MCF 10A (cell line): ENCODE results near the gene TBKBP1. TPM values are rescaled to one million over a fixed set of nuclear protein-coding genes. Genes with fewer than 3 reads are reported as not detected.

ENCODE experiments used
- BruUV-seq: library from RNA; stranded (reverse); fragments of 400-500 nt; replicated peaks from 2 replicates; lab custom pipeline; 2021; lab: Mats Ljungman, UMichigan
- CTCF ChIA-PET: fragments of 300-600 bp; sonication (Branson Sonifier 250); formaldehyde crosslinking; extraction: SDS; loops from one replicate; lab custom pipeline; 2021; ENCODE audit warnings: antibody characterized with exemption, inconsistent platforms; lab: Yijun Ruan, JAX
- POLR2A ChIA-PET: fragments of 300-600, 350-650 bp; sonication (Branson Sonifier 250); formaldehyde crosslinking; extraction: SDS; loops from one replicate; lab custom pipeline; 2020; ENCODE audit warnings: antibody characterized with exemption, inconsistent platforms; lab: Yijun Ruan, JAX
- DNase-seq: peaks from one replicate; pipeline ENCODE4 v3.0.0-alpha.2; 2018; ENCODE audit not compliant: unreplicated experiment
- H3K27ac Mint-ChIP-seq: one replicate; pipeline ENCODE4 v1.8.0; 2022; ENCODE audit warnings: mild to moderate bottlenecking, low read depth, mixed read lengths; ENCODE audit not compliant: unreplicated experiment
- H3K27me3 Mint-ChIP-seq: one replicate; pipeline ENCODE4 v1.8.0; 2022; ENCODE audit warnings: mixed read lengths; ENCODE audit not compliant: insufficient read depth, unreplicated experiment
- H3K36me3 Mint-ChIP-seq: one replicate; pipeline ENCODE4 v1.8.0; 2022; ENCODE audit warnings: mild to moderate bottlenecking, moderate library complexity, mixed read lengths; ENCODE audit not compliant: insufficient read depth, unreplicated experiment
- H3K4me1 Mint-ChIP-seq: one replicate; pipeline ENCODE4 v1.8.0; 2022; ENCODE audit warnings: mixed read lengths; ENCODE audit not compliant: insufficient read depth, unreplicated experiment
- H3K4me3 Mint-ChIP-seq: one replicate; pipeline ENCODE4 v1.8.0; 2022; ENCODE audit warnings: mild to moderate bottlenecking, moderate library complexity, mixed read lengths; ENCODE audit not compliant: unreplicated experiment
- H3K9me3 Mint-ChIP-seq: one replicate; pipeline ENCODE4 v1.8.0; 2022; ENCODE audit warnings: mixed read lengths; ENCODE audit not compliant: unreplicated experiment
- CTCF ChIP-seq: fragments of 200-600 bp; IDR thresholded peaks from one replicate; pipeline ENCODE4 v1.8.0; 2022; ENCODE audit warnings: antibody characterized with exemption, mild to moderate bottlenecking; ENCODE audit not compliant: unreplicated experiment
- intact Hi-C: fragments of 100-400 bp; cut with micrococcal nuclease; formaldehyde crosslinking; loops from 2 replicates; pipeline ENCODE4 v1.14.1; 2022
- total RNA-seq: library from RNA; stranded (reverse); gene quantifications from 2 replicates; pipeline ENCODE4 v1.2.3, GENCODE V29; 2022

The TBKBP1 gene
- total RNA-seq, 1 experiment from 2014 or later = 0.40 TPM

DNA sequence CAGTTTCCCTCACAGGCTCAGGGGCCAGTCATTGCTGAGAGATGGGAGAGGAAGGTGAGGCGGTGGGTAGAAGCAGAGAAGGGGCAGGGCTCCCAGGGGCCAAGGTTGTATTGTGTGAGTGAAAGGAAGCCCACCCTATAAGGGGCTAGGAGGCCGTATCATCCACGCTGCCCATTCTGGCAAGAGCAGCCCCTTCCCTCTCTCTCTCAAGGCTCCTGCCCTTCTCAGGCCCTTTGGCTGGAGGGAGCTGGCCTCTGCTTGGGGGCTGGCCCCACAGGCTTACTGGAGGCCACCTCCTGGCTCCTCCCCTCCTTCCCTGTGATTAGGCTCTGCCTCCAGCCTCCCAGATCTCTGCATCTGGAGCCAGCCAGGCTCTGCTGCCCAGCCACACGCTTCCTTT lies 7.6 kb downstream of the TBKBP1 start:
- CTCF ChIA-PET = interaction anchor here (0.6 to 0.9 kb wide), 3 partner anchors 57 to 97 kb away, joined by 3 to 4 read pairs (median 3); no protein-coding TSS in a partner anchor
- H3K9me3 Mint-ChIP-seq = no peaks in the 10 kb centered on the region
- H3K4me3 Mint-ChIP-seq = no peak overlapping the region
- H3K27me3 Mint-ChIP-seq = peaks cover 36% of the 10 kb centered on the region
- no TSS peak for BruUV-seq
- DNase-seq = no peak
- H3K36me3 Mint-ChIP-seq = no peaks in the 10 kb centered on the region
- H3K4me1 Mint-ChIP-seq = peaks cover 8% of the 10 kb centered on the region
- POLR2A ChIA-PET = no interaction called here
- intact Hi-C loops = no loop called here
- TF ChIP-seq CTCF = no peak
- H3K27ac Mint-ChIP-seq = no peak overlapping the region

GRCh38 chr17:47702391-47702995 lies 8.5 kb downstream of the TBKBP1 start:
- no peak for DNase-seq
- Mint-ChIP-seq H3K27me3 (peaks cover 43% of the 10 kb centered on the region), H3K4me3 (no peak overlapping the region), H3K4me1 (peaks cover 8% of the 10 kb centered on the region), H3K36me3 (no peaks in the 10 kb centered on the region), H3K9me3 (no peaks in the 10 kb centered on the region), H3K27ac (no peak overlapping the region)
- intact Hi-C loops = no loop called here
- TF ChIP-seq CTCF = no peak
- POLR2A ChIA-PET = no interaction called here
- CTCF ChIA-PET = interaction anchor here (0.9 kb wide), 1 partner anchor 96 kb away, joined by 4 read pairs; no protein-coding TSS in a partner anchor
- BruUV-seq = no TSS peak

GRCh38 chr17:47703191-47703591 lies 9.2 kb downstream of the TBKBP1 start:
- no TSS peak for BruUV-seq
- ChIA-PET CTCF (no interaction called here), POLR2A (no interaction called here)
- H3K4me3 Mint-ChIP-seq = no peak overlapping the region
- peaks cover 8% of the 10 kb centered on the region for H3K4me1 Mint-ChIP-seq
- no peaks in the 10 kb centered on the region for H3K36me3 Mint-ChIP-seq
- DNase-seq = no peak
- H3K27me3 Mint-ChIP-seq = peaks cover 43% of the 10 kb centered on the region
- no peak overlapping the region for H3K27ac Mint-ChIP-seq
- intact Hi-C loops = no loop called here
- H3K9me3 Mint-ChIP-seq = no peaks in the 10 kb centered on the region
- TF ChIP-seq CTCF = no peak

DNA sequence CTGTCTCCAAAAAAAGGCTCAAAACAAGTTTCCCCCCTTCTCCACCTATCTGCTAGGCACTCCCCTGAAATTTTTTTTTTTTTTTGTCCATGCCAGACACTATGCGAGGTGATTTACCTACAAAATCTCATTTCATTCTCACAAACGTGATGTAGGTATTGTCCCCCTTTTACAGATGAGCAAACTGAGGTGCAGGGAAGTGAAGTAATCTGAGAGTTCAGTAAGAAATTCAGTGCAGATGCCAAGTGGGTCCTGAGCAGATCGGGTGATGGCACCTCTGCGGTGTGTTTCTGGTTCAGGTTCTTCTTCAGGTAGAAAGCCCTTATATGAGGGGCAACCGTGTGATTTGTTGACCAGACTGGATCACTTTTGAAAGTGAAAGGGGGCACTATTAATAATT lies 9.7 kb downstream of the TBKBP1 start:
- CTCF ChIA-PET = no interaction called here
- POLR2A ChIA-PET = no interaction called here
- Mint-ChIP-seq H3K27me3 (peaks cover 43% of the 10 kb centered on the region), H3K36me3 (no peaks in the 10 kb centered on the region), H3K4me3 (no peak overlapping the region), H3K9me3 (no peaks in the 10 kb centered on the region), H3K27ac (no peak overlapping the region), H3K4me1 (peaks cover 8% of the 10 kb centered on the region)
- TF ChIP-seq CTCF = no peak
- DNase-seq = no peak
- intact Hi-C loops = no loop called here
- no TSS peak for BruUV-seq
